Keratinocyte (primary cell): ENCODE results near the gene ANAPC16.

Source experiments
- EZH2 ChIP-seq: IDR thresholded peaks from one replicate; pipeline ENCODE4 v1.6.1; 2012; ENCODE audit warnings: inconsistent platforms, mild to moderate bottlenecking, low read length, moderate library complexity
- TF ChIP-seq, protein P1 (sequence below), 3 experiments: IDR thresholded peaks in 1 of 3; conservative IDR thresholded peaks in 1 of 3; optimal IDR thresholded peaks in 1 of 3; 2 replicates in 2 of 3; 3 replicates in 1 of 3; pipeline versions ENCODE3 to v1.5.1; 2011; ENCODE audit warnings: low read length in 3 of 3, mild to moderate bottlenecking in 3 of 3, moderate library complexity in 2 of 3, control low read depth in 1 of 3, inconsistent platforms in 1 of 3; ENCODE audit not compliant: insufficient read depth in 2 of 3; ENCODE audit errors: extremely low read depth in 1 of 3

DNA sequence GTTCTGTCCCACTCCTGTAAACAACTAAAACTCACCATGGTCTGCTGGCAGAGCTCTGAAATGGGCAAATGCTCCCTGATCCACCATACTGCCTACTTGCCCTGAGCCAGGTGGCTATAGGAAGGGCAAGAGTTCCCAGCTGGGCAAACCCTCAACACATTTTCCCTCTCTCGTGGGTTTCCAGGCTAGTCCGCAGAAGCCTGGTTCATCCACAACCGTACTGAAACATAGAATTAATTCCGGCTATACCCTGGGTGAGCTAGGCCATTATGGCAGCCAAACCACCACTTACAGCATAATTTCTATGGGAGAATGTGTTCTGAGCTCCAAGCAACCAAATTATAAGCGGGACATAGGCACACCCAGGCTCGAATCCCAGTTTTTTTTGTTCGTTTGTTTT lies 37.8 kb downstream of the ANAPC16 start:
- TF ChIP-seq EZH2 = no peak
- TF ChIP-seq, protein P1, sequence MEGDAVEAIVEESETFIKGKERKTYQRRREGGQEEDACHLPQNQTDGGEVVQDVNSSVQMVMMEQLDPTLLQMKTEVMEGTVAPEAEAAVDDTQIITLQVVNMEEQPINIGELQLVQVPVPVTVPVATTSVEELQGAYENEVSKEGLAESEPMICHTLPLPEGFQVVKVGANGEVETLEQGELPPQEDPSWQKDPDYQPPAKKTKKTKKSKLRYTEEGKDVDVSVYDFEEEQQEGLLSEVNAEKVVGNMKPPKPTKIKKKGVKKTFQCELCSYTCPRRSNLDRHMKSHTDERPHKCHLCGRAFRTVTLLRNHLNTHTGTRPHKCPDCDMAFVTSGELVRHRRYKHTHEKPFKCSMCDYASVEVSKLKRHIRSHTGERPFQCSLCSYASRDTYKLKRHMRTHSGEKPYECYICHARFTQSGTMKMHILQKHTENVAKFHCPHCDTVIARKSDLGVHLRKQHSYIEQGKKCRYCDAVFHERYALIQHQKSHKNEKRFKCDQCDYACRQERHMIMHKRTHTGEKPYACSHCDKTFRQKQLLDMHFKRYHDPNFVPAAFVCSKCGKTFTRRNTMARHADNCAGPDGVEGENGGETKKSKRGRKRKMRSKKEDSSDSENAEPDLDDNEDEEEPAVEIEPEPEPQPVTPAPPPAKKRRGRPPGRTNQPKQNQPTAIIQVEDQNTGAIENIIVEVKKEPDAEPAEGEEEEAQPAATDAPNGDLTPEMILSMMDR (optimal IDR thresholded peaks at IDR 0.05 in 1 of 3, IDR thresholded peaks at IDR 0.05 in 1 of 3, conservative IDR thresholded peaks at IDR 0.05 in 1 of 3; ENCODE audit: extremely low read depth in 1 of 3, insufficient read depth in 2 of 3, low read length in 3 of 3) = no peak
